Esophagus squamous epithelium (tissue), 5 donors: ENCODE measurements around the gene CFAP92. TPM values are rescaled to one million over a fixed set of nuclear protein-coding genes. Genes with fewer than 3 reads are reported as not detected.

Experiments
- DNase-seq: peaks from one replicate; lab custom pipeline; 2025; lab: John Stamatoyannopoulos, UW
- H3K27ac ChIP-seq, 4 donors: fragments of 200-600 bp; sonication (generic); one replicate each; pipeline ENCODE4 v1.5.1; 2016 to 2019; ENCODE audit warnings: mild to moderate bottlenecking in 1 of 4
- H3K27me3 ChIP-seq, 4 donors: fragments of 200-600 bp; sonication (generic); 1 replicate in 3 of 4; 2 replicates in 1 of 4; pipeline versions ENCODE4 v1.5.1 to v1.6.0; 2017 to 2021; ENCODE audit warnings: antibody characterized with exemption in 1 of 4
- H3K36me3 ChIP-seq, 3 donors: fragments of 200-600 bp; sonication (generic); one replicate each; pipeline ENCODE4 v1.5.1; 2016 to 2019
- H3K4me1 ChIP-seq, 3 donors: fragments of 200-600 bp; sonication (generic); one replicate each; pipeline ENCODE4 v1.5.1; 2017 to 2019
- H3K4me3 ChIP-seq, 4 donors: fragments of 200-600 bp; sonication (generic); 1 replicate in 3 of 4; 2 replicates in 1 of 4; pipeline ENCODE4 v1.5.1; 2016 to 2019; ENCODE audit warnings: mild to moderate bottlenecking in 2 of 4, moderate library complexity in 1 of 4
- H3K9me3 ChIP-seq, 3 donors: fragments of 200-600 bp; sonication (generic); one replicate each; pipeline ENCODE4 v1.5.1; 2016 to 2019
- POLR2A ChIP-seq, 4 donors: fragments of 450-650 bp; IDR thresholded peaks; one replicate each; pipeline ENCODE4 v1.6.1; 2017; ENCODE audit warnings: antibody characterized with exemption in 4 of 4, mild to moderate bottlenecking in 4 of 4, moderate library complexity in 3 of 4
- WGBS, 2 donors: methylation state at CpG; one replicate each; pipeline ENCODE4 v1.1.5; 2018; 5-methylcytosine and 5-hydroxymethylcytosine counted together
- intact Hi-C: fragments of 100-400 bp; cut with DNase I; formaldehyde crosslinking; loops from one replicate; pipeline ENCODE4 v1.15.0; 2022
- total RNA-seq, 4 donors: library from RNA; depleted of rRNA; stranded (reverse); fragments of >200 nt; gene quantifications; one replicate each; pipeline ENCODE4 v1.1.0, GENCODE V29; 2016
- TF ChIP-seq, protein P1 (sequence below), 6 experiments: fragments of 450-650 bp in 4 of 6; fragments of 200-600 bp in 2 of 6; sonication (generic) in 2 of 6; IDR thresholded peaks; one replicate each; pipeline ENCODE4 v1.5.1; 2016 to 2019; ENCODE audit warnings: antibody characterized with exemption in 6 of 6, mild to moderate bottlenecking in 4 of 6, moderate library complexity in 4 of 6
- donor health status: DM: yes; HTN: yes; CAD: no.

The CFAP92 gene
- total RNA-seq, 4 donors from 2014 or later, result 0.40 to 1.4 (median 0.98) TPM

DNA sequence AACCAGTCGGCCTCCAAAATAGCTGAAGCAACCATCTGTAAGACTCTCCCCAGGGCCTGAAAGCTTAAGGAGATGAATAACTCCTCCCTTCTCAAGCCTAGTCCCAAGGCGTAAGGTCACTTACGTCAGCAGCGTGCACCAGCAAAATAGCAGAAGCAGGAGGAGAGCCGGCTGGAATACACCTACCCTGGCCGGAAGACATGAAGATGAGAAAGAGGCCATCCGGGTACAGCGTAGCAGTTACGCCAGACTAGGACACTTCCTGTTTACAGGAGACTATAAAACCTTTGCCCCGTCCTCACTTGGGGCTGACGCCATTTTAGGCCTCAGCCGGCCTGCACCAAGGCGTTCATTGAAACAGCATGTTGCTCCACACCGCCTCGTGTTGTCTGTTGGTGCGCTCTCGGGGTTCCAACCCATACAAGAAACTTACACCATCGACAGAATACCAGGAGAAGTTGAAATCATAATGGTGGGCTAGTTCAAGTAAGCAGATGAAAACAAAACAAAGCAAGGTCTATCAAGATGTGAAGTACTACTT, 2.5 kb downstream of the CFAP92 start:
- intact Hi-C loops, result no loop called here
- Histone ChIP-seq H3K9me3 (no peaks in the 10 kb centered on the region), H3K27me3 (peaks cover 0 to 18% (median 0%) of the 10 kb centered on the region in 4 donors), H3K27ac (no peak overlapping the region), H3K36me3 (no peaks in the 10 kb centered on the region), H3K4me3 (no peak overlapping the region), H3K4me1 (peaks cover 6 to 21% (median 16%) of the 10 kb centered on the region in 3 donors)
- WGBS, 2 donors, result 89 to 92% methylated on average over 10 to 18 of the region's 18 CpGs
- DNase-seq, result no peak
- TF ChIP-seq POLR2A (IDR thresholded peaks at IDR 0.05), result no peak
- TF ChIP-seq, protein P1, sequence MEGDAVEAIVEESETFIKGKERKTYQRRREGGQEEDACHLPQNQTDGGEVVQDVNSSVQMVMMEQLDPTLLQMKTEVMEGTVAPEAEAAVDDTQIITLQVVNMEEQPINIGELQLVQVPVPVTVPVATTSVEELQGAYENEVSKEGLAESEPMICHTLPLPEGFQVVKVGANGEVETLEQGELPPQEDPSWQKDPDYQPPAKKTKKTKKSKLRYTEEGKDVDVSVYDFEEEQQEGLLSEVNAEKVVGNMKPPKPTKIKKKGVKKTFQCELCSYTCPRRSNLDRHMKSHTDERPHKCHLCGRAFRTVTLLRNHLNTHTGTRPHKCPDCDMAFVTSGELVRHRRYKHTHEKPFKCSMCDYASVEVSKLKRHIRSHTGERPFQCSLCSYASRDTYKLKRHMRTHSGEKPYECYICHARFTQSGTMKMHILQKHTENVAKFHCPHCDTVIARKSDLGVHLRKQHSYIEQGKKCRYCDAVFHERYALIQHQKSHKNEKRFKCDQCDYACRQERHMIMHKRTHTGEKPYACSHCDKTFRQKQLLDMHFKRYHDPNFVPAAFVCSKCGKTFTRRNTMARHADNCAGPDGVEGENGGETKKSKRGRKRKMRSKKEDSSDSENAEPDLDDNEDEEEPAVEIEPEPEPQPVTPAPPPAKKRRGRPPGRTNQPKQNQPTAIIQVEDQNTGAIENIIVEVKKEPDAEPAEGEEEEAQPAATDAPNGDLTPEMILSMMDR (IDR thresholded peaks at IDR 0.05), result no peak

DNA sequence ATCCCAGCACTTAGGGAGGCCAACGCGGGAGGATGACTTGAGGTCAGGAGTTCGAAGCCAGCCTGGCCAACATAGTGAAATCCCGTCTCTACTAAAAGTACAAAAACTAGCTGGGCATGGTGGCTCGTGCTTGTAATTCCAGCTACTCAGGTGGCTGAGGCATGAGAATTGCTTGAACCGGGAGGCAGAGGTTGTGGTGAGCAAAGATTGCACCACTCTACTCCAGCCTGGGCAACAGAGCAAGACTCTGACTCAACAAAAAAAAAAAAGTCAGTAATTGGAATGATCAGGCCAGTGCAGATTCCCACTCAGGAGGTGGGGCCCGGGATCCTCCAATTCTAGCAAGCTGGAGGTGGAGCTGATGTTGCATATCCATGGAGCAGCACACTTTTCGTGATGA, 5.6 kb downstream of the CFAP92 start:
- intact Hi-C loops, result no loop called here
- peaks cover 0 to 13% (median 0%) of the 10 kb centered on the region in 4 donors for H3K27me3 ChIP-seq
- no peak overlapping the region for H3K27ac ChIP-seq
- no peak for DNase-seq
- no peaks in the 10 kb centered on the region for H3K9me3 ChIP-seq
- 84 to 87% methylated on average over 8 of the region's 8 CpGs for WGBS, 2 donors
- TF ChIP-seq POLR2A (IDR thresholded peaks at IDR 0.05), result no peak
- TF ChIP-seq, protein P1 (IDR thresholded peaks at IDR 0.05), result no peak
- H3K4me3 ChIP-seq, result no peak overlapping the region
- peaks cover 0 to 19% (median 2%) of the 10 kb centered on the region in 3 donors for H3K4me1 ChIP-seq
- H3K36me3 ChIP-seq, result no peaks in the 10 kb centered on the region

DNA sequence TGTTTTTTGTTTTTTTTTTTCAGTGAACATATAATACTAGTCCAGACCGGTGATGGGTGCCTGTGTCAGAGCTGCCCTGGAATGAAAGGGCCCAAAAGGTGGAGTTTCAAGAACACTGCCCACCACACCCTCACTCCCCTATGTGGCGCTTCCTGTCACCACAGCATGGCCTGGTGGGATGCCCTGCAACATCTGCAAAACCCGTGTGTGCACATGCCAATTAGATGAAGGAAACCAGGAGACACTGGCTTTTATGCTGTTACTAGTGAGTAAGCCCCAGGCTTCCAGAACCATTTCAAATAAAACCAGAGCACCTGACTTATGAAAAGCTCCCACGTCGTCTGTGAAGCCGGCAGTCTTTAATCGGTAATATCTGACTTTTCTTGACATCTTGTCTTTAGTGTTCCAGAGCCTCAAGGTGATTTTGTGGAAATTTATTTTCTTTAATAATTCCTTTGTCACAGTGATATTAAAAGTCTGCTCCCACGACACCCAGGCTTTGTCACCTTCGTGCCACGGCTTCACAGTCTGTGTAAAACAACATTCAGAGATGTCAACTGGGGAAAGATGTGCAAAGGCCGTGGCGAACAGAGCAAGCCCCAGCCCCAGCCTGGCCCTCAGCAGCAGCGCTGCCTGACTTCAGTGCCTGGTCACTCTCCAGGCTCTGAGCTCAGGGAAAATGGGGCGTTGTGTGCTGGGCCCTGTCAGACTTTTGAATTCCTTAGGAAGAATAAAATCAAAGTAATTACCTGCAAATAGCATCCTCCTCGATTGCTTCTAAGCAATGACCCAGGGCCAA, 6.4 kb downstream of the CFAP92 start:
- no peaks in the 10 kb centered on the region for H3K9me3 ChIP-seq
- no peak overlapping the region for H3K27ac ChIP-seq
- no peak for DNase-seq
- H3K4me1 ChIP-seq, result peaks cover 0 to 12% (median 0%) of the 10 kb centered on the region in 3 donors
- TF ChIP-seq, protein P1 (IDR thresholded peaks at IDR 0.05), result no peak
- TF ChIP-seq POLR2A (IDR thresholded peaks at IDR 0.05), result no peak
- H3K27me3 ChIP-seq, result peaks cover 0 to 5% (median 0%) of the 10 kb centered on the region in 4 donors
- no peak overlapping the region for H3K4me3 ChIP-seq
- H3K36me3 ChIP-seq, result no peaks in the 10 kb centered on the region
- WGBS, 2 donors, result 85 to 89% methylated on average over 12 of the region's 15 CpGs
- intact Hi-C loops, result no loop called here

DNA sequence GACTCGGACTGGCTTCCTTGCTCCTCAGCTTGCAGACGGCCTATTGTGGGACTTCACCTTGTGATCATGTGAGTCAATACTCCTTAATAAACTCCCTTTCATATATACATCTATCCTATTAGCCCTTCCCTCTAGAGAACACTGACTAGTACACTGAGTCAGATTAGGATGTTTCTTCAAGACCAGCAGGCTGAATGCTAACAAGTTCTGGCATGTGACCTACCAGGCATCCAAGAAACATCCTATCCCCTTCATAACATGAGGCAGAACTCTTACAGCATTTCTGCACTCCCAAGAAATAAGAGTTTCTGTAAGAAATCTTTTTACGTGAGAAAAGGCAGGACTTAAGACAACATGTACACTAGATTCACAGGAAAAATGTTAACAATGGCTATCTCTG, 9.3 kb downstream of the CFAP92 start:
- Histone ChIP-seq H3K4me1 (peaks cover 0 to 12% (median 0%) of the 10 kb centered on the region in 3 donors), H3K27me3 (no peaks in the 10 kb centered on the region), H3K27ac (no peak overlapping the region), H3K36me3 (no peaks in the 10 kb centered on the region), H3K9me3 (no peaks in the 10 kb centered on the region), H3K4me3 (no peak overlapping the region)
- 35 to 48% methylated on average over 3 of the region's 3 CpGs for WGBS, 2 donors
- intact Hi-C loops, result no loop called here
- DNase-seq, result no peak
- TF ChIP-seq, protein P1 (IDR thresholded peaks at IDR 0.05), result no peak
- no peak for TF ChIP-seq POLR2A (IDR thresholded peaks at IDR 0.05)
